HG03520 (cell line): ENCODE measurements around the gene SLC6A20.

Source experiments
- ATAC-seq: cut with Tn5 transposase; IDR thresholded peaks from one replicate; pipeline ENCODE4 v1.9.1; 2021; ENCODE audit warnings: mild to moderate bottlenecking, moderate library complexity; ENCODE audit not compliant: unreplicated experiment

SLC6A20 gene

DNA sequence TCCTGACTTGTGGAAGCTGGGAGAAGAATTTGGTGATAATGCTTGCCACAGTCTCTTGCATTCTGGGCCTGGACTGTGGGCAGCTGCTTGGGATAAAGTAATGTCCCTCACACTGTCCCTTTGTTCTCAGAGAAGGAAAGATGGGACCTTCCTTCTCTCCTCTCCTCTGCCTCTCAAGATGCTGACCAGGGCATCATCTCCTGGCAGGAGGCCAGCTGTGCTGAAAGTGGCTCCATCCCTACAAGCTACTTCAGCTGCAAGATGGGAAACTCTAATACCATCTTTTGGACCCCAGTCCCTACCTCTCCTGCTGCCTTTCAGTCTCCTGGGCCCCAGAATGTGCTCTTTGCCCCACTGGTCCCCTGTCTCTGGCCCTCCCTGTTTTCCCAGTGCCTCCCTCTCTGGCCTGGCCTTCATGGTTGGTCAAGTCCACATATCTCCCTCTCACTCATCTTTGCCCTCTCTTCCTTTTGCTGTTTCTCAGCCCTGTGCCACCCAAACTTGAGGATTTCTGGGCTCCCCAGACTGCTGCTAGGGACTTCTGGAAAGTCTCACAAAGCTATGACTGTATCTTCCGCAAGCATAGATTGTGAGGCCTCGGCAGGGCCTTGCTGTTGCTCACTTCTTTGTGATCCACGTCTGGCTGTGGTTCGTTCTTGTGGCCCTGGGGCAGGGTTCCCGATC lies 7.1 kb upstream of the SLC6A20 start:
- no peak for ATAC-seq

DNA sequence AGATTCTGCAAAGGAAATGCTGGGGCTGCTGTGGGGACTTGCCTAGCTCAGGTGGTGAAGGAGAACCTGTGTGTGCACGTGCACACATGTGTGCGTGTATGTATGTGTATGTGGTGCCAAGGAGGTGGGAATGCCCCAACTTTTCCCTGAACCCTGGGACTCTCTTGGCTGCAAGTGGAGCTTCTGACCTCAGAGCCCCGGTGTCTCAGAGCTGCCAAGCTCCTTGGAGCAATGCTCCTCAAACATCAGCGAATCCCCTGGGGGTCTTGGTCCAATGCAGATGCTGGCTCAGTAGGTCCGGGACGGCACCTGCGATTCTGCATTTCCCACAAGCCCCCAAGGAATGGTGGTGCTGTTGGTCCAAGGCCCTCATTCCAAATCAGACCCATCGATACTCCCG lies 5.8 kb upstream of the SLC6A20 start:
- no peak for ATAC-seq

DNA sequence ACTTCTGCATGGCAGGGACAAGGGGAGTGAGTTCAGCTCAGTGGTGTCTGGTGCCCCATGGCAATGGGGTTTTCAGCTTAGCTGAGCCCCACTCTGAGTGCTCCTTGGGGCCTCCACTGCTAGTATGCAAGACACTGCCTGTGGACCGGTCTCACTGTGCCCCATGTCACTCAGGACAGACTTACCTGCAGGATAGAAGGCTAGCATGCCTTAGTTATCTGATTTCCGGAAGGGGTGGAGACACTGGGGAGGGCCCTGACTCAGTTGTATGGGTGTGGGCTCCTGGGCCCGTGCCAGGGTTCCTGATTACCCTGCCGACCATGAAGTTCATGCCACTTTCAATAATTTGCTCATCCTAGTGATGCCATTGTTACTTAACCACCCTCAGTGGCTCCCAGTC lies 4.3 kb upstream of the SLC6A20 start:
- ATAC-seq: no peak

DNA sequence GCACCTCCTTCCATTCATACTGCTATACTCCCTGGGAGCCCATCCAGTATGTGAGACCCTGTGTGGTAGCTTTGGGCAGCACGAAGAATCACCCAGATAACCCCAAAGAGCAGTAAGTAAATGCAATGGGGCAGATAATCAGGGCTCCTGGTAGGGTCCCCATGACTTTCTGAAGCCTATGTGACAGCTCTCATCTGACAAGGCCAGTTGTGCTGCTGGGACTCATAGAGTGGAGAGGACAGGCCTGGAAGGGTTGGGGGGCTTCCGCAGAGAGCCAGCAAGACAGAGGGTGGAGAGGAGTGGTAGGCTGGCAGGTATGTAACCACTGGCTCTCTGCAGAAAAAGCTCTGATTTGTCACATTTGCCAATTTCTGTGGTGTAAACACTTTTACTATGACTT lies 3.2 kb upstream of the SLC6A20 start:
- no peak for ATAC-seq

DNA sequence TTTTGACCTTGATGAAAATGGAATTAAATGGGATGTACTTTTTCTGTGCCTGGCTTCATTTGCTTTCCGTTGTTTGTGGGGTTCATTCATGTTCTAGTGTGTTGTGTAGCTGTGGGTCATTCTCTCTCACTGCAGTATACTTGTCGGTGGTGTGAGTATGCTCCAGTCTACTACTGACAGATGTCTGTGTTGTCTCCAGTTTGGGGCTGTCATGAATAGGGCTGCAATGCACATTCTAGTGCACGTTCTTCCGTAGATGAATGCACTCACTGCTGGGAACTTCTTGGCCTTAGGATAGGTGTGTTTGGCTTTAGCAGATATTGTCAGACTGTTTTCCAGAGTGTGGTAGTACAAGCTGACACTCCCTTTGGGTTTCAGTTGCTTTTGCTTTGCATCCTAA lies 1.7 kb upstream of the SLC6A20 start:
- no peak for ATAC-seq

DNA sequence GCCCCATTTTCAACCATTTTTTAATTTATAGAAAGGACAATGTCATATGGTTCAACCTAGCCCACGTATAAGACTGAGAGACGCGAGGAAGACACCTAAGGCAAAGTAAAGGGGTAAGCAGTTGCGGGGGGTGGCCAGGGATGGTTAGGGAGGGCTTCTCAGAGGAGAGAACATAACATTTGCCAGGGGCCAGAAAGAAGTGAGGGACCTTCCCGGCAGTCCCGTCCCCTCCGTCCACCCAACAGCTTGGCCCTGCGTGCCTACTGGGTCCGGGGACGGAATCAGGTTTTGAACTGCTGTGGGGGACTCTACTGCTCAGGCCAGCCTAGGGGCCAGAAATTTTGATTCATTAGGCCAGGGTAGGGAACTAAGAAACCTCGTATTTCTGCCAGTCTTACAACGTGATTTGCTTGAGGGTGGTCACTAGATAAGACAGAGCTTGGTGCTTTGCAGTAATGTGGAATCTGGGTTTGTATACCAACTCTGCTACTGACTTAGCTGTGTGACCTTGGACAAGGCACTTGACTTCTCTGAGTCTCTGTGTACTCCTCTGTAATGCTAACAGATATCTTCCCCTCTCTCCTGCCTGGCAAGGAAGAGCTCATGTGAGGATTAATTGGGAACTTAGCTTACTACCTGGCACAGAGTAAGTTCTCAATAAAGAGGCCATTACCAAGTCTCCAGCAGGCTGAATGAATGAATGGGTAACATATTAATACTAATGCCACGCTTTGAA lies 734 bp upstream of the SLC6A20 start:
- ATAC-seq: no peak

DNA sequence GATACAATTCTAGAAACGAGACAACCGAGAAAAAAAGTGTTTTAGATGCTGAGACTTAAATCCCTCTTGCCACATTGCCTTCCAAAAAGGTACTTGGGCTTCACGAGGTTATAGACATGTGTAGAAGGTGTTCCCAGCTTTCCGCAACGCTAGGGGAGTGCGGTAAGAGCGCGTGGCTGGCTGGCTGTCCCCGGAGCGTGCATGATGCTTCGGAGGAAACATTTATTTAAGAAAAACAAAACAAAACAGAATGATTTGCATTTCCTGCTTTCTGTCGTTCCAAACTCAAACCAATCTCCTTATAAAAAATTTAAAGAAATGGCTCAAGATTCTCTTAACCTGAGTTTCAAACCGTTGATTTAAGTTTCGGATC lies 841 bp downstream of the SLC6A20 start:
- ATAC-seq: no peak

DNA sequence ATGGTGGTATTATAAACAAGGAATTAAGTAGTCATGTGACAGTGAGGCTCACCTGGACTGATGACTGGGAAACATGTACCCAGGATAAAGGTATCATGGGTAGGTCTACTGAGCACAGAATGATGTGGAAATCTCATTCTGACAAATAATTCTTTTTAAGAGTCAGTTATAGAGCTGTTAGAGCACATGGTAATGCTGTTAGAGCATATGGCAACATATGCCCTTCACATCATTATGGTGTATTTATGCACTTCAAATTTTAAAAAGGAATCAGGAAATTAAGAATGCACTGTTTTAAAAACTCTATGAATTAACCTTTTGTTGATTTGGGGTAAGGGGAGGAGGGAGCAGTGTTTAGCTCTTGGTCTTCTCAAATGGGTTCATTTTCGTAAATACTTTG lies 1.7 kb downstream of the SLC6A20 start:
- no peak for ATAC-seq

DNA sequence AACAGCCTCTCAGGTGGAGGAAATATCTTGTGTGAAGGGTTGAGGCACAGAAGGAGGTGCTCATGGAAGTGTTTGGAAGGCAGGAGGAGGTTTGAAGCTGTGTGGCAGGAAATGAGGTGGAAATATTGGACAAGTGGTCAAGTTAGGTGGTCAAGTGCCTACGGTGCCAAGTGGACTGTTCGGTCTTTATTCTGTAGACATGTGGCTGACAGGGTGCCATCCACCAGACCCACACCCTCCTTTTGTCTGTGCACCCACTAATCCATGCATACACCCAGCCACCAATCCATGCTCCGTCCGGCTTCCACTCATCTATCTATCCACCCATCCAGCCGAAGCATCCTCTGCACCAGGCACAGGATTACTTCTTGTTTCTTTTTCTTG lies 2.2 kb downstream of the SLC6A20 start:
- ATAC-seq: no peak

DNA sequence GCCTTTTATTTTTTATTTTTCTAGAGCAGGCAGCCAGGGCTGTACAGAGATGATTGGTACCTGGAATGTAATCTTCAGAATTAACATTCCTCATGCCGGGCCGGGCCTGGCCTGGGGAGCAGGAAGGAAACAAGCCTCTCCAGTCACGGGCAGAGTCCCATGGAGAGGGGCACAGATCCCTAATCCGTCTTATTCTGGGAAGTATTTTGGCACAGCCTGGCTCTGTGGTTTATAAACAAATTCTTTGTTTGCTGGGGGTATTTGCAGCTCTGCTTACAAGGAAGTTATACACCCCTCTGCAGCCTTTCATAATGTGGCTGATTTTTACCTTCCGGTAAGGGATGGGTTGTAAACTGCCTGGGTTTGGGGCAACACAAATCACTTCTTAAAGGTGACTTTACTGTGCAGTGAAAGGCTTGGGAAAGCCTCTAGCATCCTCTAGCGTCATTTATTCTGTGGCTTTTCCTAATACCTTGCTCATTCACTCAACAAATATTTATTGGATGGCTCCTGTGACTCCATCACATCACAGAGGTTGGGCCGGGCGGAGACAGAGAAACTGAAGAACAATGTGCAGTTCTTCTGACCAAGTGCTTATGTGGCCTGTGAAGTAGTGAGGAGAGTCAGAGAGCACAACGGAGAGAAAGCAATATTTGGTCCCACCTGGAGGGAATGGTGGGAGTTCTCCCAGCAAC lies 2.7 kb downstream of the SLC6A20 start:
- no peak for ATAC-seq

DNA sequence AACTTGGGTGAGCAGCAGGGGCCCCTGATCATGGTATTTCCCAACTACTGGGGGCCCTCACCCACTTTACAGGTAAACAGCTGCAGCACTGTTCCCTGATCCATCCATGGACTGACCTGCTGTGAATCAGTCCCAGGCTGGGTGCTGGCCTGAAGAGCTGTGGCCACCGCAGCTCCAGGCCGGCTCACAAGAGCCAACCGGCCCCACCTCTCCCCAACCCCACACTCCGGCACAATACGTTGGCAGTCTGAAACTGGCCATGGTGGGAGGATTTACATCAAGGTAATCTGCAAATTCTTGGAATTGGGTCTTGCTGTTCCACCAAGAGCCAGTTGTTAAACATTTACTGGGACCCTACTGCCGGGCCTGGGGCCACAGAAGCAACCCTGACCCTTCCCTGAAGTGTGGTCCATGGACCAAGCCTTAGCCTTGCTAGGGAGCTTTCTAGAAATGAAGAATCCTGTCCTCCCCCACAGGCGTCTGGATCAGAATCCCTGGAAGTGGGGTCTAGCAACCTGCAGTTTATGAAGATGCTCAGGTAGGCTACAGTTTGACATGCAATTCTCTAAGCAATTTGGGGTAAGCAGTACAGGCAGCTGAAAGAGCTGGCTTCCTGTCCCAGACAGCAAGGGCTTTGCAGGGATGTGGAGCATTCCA lies 3.7 kb downstream of the SLC6A20 start:
- ATAC-seq: no peak

DNA sequence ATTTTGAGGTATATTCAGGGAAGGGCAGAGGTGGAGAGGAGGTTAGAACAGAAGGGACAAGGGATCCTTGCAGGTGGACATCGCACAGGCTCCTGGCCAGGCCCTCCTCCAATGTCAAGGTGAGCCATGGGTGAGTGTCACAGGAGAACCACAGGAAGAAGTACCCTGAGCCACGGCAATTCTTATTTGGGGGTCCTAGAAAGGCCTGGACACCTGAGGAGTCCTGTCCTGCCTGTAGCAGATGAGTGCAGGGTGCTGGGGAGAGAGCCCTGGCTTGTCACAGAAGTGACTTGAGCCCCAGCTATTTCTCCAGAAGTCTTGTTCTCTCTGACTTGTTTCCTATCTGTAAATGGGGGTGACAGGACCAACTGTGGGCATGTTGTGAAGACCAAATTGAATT lies 4.3 kb downstream of the SLC6A20 start:
- ATAC-seq: no peak

DNA sequence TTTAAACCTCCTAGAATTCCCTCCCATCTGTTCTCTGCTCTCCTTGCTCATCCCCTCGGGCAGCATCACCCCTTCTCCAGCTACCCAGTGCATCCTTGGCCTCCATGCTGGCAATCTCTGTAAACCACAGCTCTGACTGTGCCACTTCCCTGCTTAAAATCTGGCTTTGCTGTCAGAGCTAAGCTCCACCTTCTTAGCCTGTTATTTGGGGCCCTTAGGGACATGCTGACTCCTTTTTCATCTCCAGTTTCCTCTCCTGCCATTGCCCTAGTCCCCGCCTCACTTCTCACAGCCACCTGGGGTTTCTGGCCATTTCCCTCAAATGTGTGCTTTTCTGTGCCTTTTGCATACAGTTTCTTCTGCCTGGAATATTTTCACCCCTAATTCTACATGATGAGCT lies 5.7 kb downstream of the SLC6A20 start:
- no peak for ATAC-seq

DNA sequence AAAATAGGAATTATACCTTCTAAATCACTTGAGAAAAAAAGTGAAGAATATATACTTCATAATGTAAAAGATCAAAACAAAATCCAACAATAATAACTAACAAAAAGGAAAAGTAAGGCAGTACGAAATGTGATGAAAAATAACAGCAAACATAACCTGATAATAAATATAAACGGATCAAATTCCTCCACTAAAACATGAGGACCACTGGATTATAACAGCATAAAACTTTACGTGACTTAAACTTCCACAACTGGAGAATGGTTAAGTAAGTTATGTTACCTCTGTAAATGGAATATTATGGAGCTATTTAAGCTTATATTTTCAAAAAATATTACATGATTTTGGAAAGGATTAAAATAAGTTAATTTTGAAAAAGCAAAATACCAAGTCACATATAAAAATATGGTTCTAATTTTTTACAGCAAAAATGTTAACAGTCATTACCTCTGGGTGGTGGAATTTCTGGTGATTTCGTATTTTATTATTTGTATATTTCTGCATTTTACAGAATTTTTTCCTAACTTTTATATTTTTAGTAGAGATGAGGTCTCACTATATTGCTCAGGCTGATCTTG lies 7.0 kb downstream of the SLC6A20 start:
- no peak for ATAC-seq

DNA sequence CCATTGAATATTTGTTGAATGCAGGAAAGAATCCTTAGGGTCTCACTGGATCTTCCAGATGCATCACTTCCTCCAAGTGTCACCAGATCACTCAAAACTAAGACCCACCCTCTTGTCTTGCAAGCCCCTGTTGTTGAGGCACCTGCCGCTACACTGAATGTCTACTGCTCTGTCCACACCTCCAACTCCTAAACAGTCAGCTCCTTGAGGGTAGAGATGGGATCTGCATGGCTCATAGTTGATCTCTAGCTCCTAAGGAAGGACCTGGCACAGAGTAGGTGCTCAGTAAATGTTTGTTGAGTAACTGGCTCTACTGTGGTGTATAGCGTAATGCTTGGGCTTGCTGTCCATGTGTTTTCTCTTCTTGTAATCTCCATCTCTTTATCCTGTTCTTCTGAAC lies 8.8 kb downstream of the SLC6A20 start:
- no peak for ATAC-seq

DNA sequence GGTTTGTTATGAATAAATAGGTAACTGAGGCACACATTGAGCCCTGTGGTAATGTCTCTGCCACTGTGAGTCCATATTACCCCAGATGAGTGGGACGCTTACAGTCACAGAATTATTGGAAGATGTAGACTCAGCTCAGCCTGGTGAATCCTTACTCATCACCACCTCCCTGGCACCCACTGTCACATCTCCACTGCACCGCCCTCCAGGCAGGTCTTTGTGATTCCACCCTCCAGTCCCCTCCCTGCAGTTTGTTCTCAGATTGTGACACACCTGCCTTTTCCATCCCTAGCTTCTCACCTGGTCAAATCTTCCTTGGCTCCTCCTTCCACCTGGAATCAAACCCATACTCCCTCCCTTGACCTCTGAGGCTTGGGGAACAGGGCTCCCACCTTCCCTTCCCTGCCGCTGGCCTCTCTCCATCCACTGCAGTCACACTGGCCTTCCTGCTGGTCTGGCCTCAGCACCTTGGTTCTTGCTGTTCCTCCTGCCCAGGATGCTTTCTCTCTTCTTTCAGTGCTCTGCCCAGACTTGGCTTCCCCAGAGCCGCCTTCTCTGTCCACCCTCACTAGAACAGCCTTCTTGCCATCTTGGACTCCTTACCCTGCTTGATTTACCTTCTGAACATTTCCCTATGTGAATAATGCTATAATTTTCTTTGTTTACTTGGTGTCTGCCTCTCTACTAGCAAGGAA lies 9.4 kb downstream of the SLC6A20 start:
- no peak for ATAC-seq

DNA sequence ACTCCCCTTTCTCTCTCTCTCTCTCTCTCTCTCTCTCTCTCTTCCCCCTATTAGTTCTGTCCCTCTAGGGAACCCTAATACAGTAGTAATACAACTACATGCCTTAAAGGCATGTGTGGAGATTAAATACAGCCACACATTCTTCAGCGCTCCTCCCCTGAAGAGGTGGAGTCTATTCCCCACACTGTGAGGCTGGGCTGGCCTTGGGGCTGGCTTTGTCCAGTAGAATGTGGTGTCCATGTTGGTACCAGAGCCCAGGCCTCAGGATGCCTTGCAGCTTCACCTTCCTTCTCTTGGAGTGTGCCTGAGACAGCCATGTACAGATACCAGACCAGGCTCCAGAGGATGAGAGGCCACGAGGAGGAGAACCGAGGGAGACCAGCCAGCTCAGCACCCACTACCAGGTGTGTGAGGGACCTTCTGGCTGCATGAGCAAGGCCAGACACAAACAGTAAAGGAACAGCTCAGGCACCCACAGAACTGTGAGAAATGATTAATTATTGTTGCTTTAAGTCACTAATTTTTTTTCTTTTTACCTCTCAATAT lies 10.7 kb downstream of the SLC6A20 start:
- no peak for ATAC-seq

DNA sequence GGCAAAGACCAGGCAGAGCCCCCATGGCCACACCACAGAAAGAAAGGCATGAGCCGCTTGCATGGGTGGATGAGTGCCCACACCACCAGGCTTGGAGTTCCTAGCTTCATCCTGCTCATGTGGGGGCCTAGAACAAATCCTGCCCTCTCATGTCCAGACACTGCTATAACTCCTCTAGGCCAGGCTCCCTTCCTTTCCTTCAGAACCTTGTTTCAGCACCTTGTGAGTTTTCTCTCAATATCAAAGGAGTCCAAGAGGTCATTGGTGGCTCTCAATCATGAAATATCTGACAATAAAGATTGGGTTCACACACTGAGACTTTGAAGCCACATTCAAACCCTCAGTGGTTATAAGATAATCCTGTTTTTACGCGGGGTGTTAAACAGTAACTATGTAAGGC lies 12.7 kb downstream of the SLC6A20 start:
- no peak for ATAC-seq

DNA sequence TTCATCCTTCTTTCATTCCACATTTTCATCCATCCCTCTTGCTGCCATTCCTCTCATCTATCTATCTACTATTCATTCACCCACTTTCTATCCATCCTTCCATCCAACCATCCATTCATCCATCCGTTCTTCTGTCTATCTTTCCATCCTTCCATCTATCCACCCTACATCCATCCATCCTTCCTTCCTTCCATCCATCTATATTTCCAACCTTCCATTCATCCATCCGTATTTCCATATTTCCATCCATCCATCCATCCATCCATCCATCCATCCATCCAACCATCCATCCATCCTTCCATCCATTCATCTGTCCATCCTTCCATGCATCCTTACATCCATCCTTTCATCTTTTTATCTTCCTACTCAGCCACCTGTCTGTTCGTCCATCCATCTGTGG lies 14.0 kb downstream of the SLC6A20 start:
- ATAC-seq: no peak

DNA sequence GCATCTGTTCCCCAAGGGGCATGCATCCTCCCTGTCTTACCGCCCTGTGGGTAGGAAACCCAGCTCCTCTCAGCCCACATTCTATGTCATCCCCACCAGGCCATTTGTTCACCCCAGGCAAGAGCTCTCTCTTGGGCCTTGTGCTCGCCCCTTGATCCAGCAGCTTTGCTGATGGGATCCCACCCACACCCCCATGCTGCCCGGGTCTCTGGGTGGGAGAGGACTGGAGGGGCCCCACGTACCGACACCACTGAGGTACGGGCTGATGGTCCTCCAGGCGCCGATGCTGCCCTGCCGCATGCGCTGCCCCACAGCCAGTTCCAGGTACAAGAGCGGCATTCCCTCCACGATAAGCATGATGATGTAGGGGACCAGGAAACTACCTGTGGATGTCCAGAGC lies 14.5 kb downstream of the SLC6A20 start:
- no peak for ATAC-seq

DNA sequence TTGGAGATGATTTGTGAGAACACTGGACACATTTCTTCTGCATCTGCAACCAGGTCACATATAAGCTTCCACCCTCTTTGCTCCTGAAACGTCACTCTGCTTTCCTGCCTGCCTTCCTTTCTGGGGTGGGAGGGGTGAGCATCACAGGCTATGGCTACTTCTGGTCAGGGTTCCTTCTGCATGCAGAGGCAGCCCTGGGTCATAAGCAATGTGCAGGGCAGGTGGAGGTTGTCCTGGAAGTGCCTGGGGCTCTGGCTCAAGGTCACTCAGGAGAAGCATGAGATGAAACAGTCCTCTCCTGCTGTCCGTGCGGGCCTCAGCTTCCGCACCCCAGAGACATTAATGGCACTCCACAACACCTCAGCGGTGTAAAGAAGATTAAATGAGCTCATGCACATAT lies 15.1 kb downstream of the SLC6A20 start:
- ATAC-seq: no peak
